Epithelial cell of esophagus (primary cell): ENCODE measurements around the gene TMEM204.

Source experiments
- DNase-seq: peaks from one replicate; pipeline ENCODE4 v3.0.0; 2010; ENCODE audit warnings: low read depth
- H3K4me3 ChIP-seq: 2 replicates; pipeline ENCODE4 v1.5.1; 2011; ENCODE audit warnings: mild to moderate bottlenecking, low read length, control low read depth
- TF ChIP-seq, protein P1 (sequence below): IDR thresholded peaks from 2 replicates; pipeline ENCODE4 v1.5.1; 2011; ENCODE audit warnings: low read depth, mild to moderate bottlenecking, low read length, control low read depth, inconsistent platforms; ENCODE audit not compliant: insufficient read depth; ENCODE audit errors: missing control alignments

TMEM204 gene

GRCh38 chr16:1494711-1495110 lies 38.8 kb upstream of the TMEM204 start:
- no peak for DNase-seq
- no peak overlapping the region for H3K4me3 ChIP-seq
- TF ChIP-seq, protein P1, sequence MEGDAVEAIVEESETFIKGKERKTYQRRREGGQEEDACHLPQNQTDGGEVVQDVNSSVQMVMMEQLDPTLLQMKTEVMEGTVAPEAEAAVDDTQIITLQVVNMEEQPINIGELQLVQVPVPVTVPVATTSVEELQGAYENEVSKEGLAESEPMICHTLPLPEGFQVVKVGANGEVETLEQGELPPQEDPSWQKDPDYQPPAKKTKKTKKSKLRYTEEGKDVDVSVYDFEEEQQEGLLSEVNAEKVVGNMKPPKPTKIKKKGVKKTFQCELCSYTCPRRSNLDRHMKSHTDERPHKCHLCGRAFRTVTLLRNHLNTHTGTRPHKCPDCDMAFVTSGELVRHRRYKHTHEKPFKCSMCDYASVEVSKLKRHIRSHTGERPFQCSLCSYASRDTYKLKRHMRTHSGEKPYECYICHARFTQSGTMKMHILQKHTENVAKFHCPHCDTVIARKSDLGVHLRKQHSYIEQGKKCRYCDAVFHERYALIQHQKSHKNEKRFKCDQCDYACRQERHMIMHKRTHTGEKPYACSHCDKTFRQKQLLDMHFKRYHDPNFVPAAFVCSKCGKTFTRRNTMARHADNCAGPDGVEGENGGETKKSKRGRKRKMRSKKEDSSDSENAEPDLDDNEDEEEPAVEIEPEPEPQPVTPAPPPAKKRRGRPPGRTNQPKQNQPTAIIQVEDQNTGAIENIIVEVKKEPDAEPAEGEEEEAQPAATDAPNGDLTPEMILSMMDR, result no peak

- TF ChIP-seq, protein P1, result no peak
- DNase-seq, result no peak
- no peak overlapping the region for H3K4me3 ChIP-seq
These were observed 38.1 kb upstream of the TMEM204 start for GRCh38 chr16:1495211-1495888.

DNA sequence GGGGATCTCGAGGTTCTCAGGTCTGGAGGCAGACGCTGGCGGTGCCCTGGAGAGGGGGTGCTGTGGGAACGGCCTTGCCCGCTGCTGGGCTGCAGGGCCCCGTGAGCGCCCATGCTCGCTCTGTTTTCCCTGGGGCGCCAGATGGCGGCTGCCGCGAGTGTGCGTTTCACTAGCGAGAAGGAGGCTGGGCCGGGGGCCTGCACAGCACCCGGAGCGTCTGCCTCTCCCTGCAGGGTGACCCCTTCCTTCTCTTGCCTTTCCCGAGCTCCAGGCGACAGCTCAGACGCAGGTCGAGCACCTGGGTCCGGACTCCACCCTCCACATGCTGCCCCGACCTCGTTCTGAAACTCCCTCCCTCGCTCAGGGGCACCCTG lies 37.6 kb upstream of the TMEM204 start:
- TF ChIP-seq, protein P1, result no peak
- no peak overlapping the region for H3K4me3 ChIP-seq
- no peak for DNase-seq

- no peak for DNase-seq
- H3K4me3 ChIP-seq, result no peak overlapping the region
- TF ChIP-seq, protein P1, result no peak
These were observed 37.0 kb upstream of the TMEM204 start for GRCh38 chr16:1496464-1496863.

GRCh38 chr16:1497014-1497598 lies 36.4 kb upstream of the TMEM204 start:
- no peak overlapping the region for H3K4me3 ChIP-seq
- TF ChIP-seq, protein P1, result no peak
- DNase-seq, result no peak

GRCh38 chr16:1498899-1499676 lies 34.4 kb upstream of the TMEM204 start:
- no peak for DNase-seq
- no peak overlapping the region for H3K4me3 ChIP-seq
- TF ChIP-seq, protein P1, result no peak
